ENCODE results near the gene KLHDC1.

DNA sequence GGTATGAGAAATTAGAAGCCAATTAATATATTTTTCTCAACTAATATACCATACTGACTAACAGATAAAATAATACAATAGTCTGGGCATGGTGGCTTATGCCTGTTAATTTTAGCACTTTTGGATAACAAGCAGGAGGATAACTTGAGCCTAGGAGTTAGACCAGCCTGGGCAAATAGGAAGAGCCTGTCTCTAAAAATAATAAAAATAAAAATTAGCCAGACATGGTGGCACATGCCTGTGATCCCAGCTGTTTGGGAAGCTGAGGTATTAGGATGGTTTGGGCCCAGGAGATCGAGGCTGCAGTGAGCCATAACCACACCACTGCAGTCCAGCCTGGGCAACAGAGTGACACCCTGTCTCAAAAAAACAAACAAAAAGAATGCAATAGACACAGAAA is 99.7 kb downstream of the KLHDC1 start:
- TF ChIP-seq, protein P1, sequence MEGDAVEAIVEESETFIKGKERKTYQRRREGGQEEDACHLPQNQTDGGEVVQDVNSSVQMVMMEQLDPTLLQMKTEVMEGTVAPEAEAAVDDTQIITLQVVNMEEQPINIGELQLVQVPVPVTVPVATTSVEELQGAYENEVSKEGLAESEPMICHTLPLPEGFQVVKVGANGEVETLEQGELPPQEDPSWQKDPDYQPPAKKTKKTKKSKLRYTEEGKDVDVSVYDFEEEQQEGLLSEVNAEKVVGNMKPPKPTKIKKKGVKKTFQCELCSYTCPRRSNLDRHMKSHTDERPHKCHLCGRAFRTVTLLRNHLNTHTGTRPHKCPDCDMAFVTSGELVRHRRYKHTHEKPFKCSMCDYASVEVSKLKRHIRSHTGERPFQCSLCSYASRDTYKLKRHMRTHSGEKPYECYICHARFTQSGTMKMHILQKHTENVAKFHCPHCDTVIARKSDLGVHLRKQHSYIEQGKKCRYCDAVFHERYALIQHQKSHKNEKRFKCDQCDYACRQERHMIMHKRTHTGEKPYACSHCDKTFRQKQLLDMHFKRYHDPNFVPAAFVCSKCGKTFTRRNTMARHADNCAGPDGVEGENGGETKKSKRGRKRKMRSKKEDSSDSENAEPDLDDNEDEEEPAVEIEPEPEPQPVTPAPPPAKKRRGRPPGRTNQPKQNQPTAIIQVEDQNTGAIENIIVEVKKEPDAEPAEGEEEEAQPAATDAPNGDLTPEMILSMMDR (IDR thresholded peaks at IDR 0.05): no peak
- TF ChIP-seq POLR2A (IDR thresholded peaks at IDR 0.05): no peak

All from testis (tissue), 2 donors.